ENCODE results near the gene SOCS6.
"Not testable (repeated sequence)": the region's sequence is repeated elsewhere in the genome, so short reads cannot be mapped to it uniquely, and the experiment has no call there.

Gene SOCS6

GRCh38 chr18:70358105-70358406 lies 69.2 kb downstream of the SOCS6 start:
- not testable (repeated sequence) for H3K36me3 ChIP-seq (ENCODE audit: control insufficient read depth, insufficient read depth, low read length); H3K27me3 ChIP-seq (ENCODE audit: control insufficient read depth, insufficient read depth, low read length); H3K27ac ChIP-seq (ENCODE audit: low read depth, low read length); H3K9ac ChIP-seq (ENCODE audit: low read length); H3K4me1 ChIP-seq (ENCODE audit: control insufficient read depth, insufficient read depth, low read length); H3K4me3 ChIP-seq (ENCODE audit: low read length)

- Histone ChIP-seq H3K9ac (ENCODE audit: low read length) (no peak overlapping the region), H3K4me1 (ENCODE audit: control insufficient read depth, insufficient read depth, low read length) (no peaks in the 10 kb centered on the region), H3K36me3 (ENCODE audit: control insufficient read depth, insufficient read depth, low read length) (no peaks in the 10 kb centered on the region), H3K27ac (ENCODE audit: low read depth, low read length) (no peak overlapping the region), H3K4me3 (ENCODE audit: low read length) (no peak overlapping the region), H3K27me3 (ENCODE audit: control insufficient read depth, insufficient read depth, low read length) (no peaks in the 10 kb centered on the region)
These were observed 70.2 kb downstream of the SOCS6 start for GRCh38 chr18:70359071-70359470.

- Histone ChIP-seq H3K4me3 (ENCODE audit: low read length) (no peak overlapping the region), H3K27ac (ENCODE audit: low read depth, low read length) (no peak overlapping the region), H3K9ac (ENCODE audit: low read length) (no peak overlapping the region), H3K4me1 (ENCODE audit: control insufficient read depth, insufficient read depth, low read length) (no peaks in the 10 kb centered on the region), H3K27me3 (ENCODE audit: control insufficient read depth, insufficient read depth, low read length) (no peaks in the 10 kb centered on the region), H3K36me3 (ENCODE audit: control insufficient read depth, insufficient read depth, low read length) (no peaks in the 10 kb centered on the region)
These were observed 73.4 kb downstream of the SOCS6 start for GRCh38 chr18:70362258-70362657.

- Histone ChIP-seq H3K36me3 (ENCODE audit: control insufficient read depth, insufficient read depth, low read length) (no peaks in the 10 kb centered on the region), H3K4me1 (ENCODE audit: control insufficient read depth, insufficient read depth, low read length) (no peaks in the 10 kb centered on the region), H3K27ac (ENCODE audit: low read depth, low read length) (no peak overlapping the region), H3K9ac (ENCODE audit: low read length) (no peak overlapping the region), H3K27me3 (ENCODE audit: control insufficient read depth, insufficient read depth, low read length) (no peaks in the 10 kb centered on the region), H3K4me3 (ENCODE audit: low read length) (no peak overlapping the region)
These were observed 75.0 kb downstream of the SOCS6 start for GRCh38 chr18:70363861-70364260.

- H3K4me3 ChIP-seq (ENCODE audit: low read length), result no peak overlapping the region
- no peak overlapping the region for H3K27ac ChIP-seq (ENCODE audit: low read depth, low read length)
- H3K36me3 ChIP-seq (ENCODE audit: control insufficient read depth, insufficient read depth, low read length), result no peaks in the 10 kb centered on the region
- H3K4me1 ChIP-seq (ENCODE audit: control insufficient read depth, insufficient read depth, low read length), result no peaks in the 10 kb centered on the region
- no peaks in the 10 kb centered on the region for H3K27me3 ChIP-seq (ENCODE audit: control insufficient read depth, insufficient read depth, low read length)
- no peak overlapping the region for H3K9ac ChIP-seq (ENCODE audit: low read length)
These were observed 76.5 kb downstream of the SOCS6 start for GRCh38 chr18:70365361-70365760.

GRCh38 chr18:70366174-70366573 lies 77.3 kb downstream of the SOCS6 start:
- H3K36me3 ChIP-seq (ENCODE audit: control insufficient read depth, insufficient read depth, low read length), result no peaks in the 10 kb centered on the region
- H3K27me3 ChIP-seq (ENCODE audit: control insufficient read depth, insufficient read depth, low read length), result no peaks in the 10 kb centered on the region
- H3K27ac ChIP-seq (ENCODE audit: low read depth, low read length), result no peak overlapping the region

GRCh38 chr18:70366670-70367069 lies 77.8 kb downstream of the SOCS6 start:
- Histone ChIP-seq H3K27me3 (ENCODE audit: control insufficient read depth, insufficient read depth, low read length) (no peaks in the 10 kb centered on the region), H3K9ac (ENCODE audit: low read length) (no peak overlapping the region), H3K4me3 (ENCODE audit: low read length) (no peak overlapping the region)

More at GRCh38 chr18:70366174-70366573, 77.3 kb downstream of the SOCS6 start:
- H3K4me3 ChIP-seq (ENCODE audit: low read length), result no peak overlapping the region
- no peak overlapping the region for H3K9ac ChIP-seq (ENCODE audit: low read length)
- no peaks in the 10 kb centered on the region for H3K4me1 ChIP-seq (ENCODE audit: control insufficient read depth, insufficient read depth, low read length)

GRCh38 chr18:70367344-70367743 lies 78.5 kb downstream of the SOCS6 start:
- not testable (repeated sequence) for H3K9ac ChIP-seq (ENCODE audit: low read length)

More at GRCh38 chr18:70366670-70367069, 77.8 kb downstream of the SOCS6 start:
- H3K4me1 ChIP-seq (ENCODE audit: control insufficient read depth, insufficient read depth, low read length), result no peaks in the 10 kb centered on the region
- H3K36me3 ChIP-seq (ENCODE audit: control insufficient read depth, insufficient read depth, low read length), result no peaks in the 10 kb centered on the region
- H3K27ac ChIP-seq (ENCODE audit: low read depth, low read length), result no peak overlapping the region

GRCh38 chr18:70368903-70369302 lies 80.1 kb downstream of the SOCS6 start:
- H3K27me3 ChIP-seq (ENCODE audit: control insufficient read depth, insufficient read depth, low read length), result no peaks in the 10 kb centered on the region
- no peak overlapping the region for H3K4me3 ChIP-seq (ENCODE audit: low read length)
- H3K4me1 ChIP-seq (ENCODE audit: control insufficient read depth, insufficient read depth, low read length), result no peaks in the 10 kb centered on the region
- H3K9ac ChIP-seq (ENCODE audit: low read length), result no peak overlapping the region
- no peaks in the 10 kb centered on the region for H3K36me3 ChIP-seq (ENCODE audit: control insufficient read depth, insufficient read depth, low read length)
- H3K27ac ChIP-seq (ENCODE audit: low read depth, low read length), result no peak overlapping the region

More at GRCh38 chr18:70367344-70367743, 78.5 kb downstream of the SOCS6 start:
- not testable (repeated sequence) for H3K36me3 ChIP-seq (ENCODE audit: control insufficient read depth, insufficient read depth, low read length); H3K27me3 ChIP-seq (ENCODE audit: control insufficient read depth, insufficient read depth, low read length); H3K4me1 ChIP-seq (ENCODE audit: control insufficient read depth, insufficient read depth, low read length); H3K4me3 ChIP-seq (ENCODE audit: low read length); H3K27ac ChIP-seq (ENCODE audit: low read depth, low read length)

GRCh38 chr18:70370762-70371733 lies 82.2 kb downstream of the SOCS6 start:
- H3K27ac ChIP-seq (ENCODE audit: low read depth, low read length), result no peak overlapping the region
- no peaks in the 10 kb centered on the region for H3K36me3 ChIP-seq (ENCODE audit: control insufficient read depth, insufficient read depth, low read length)
- no peak overlapping the region for H3K9ac ChIP-seq (ENCODE audit: low read length)
- no peaks in the 10 kb centered on the region for H3K27me3 ChIP-seq (ENCODE audit: control insufficient read depth, insufficient read depth, low read length)
- H3K4me3 ChIP-seq (ENCODE audit: low read length), result no peak overlapping the region
- H3K4me1 ChIP-seq (ENCODE audit: control insufficient read depth, insufficient read depth, low read length), result no peaks in the 10 kb centered on the region

GRCh38 chr18:70371908-70372307 lies 83.1 kb downstream of the SOCS6 start:
- Histone ChIP-seq H3K9ac (ENCODE audit: low read length) (no peak overlapping the region), H3K27ac (ENCODE audit: low read depth, low read length) (no peak overlapping the region), H3K36me3 (ENCODE audit: control insufficient read depth, insufficient read depth, low read length) (no peaks in the 10 kb centered on the region), H3K27me3 (ENCODE audit: control insufficient read depth, insufficient read depth, low read length) (no peaks in the 10 kb centered on the region), H3K4me1 (ENCODE audit: control insufficient read depth, insufficient read depth, low read length) (no peaks in the 10 kb centered on the region), H3K4me3 (ENCODE audit: low read length) (no peak overlapping the region)

GRCh38 chr18:70372450-70373041 lies 83.7 kb downstream of the SOCS6 start:
- no peak overlapping the region for H3K9ac ChIP-seq (ENCODE audit: low read length)
- H3K4me3 ChIP-seq (ENCODE audit: low read length), result no peak overlapping the region
- no peak overlapping the region for H3K27ac ChIP-seq (ENCODE audit: low read depth, low read length)
- no peaks in the 10 kb centered on the region for H3K27me3 ChIP-seq (ENCODE audit: control insufficient read depth, insufficient read depth, low read length)
- H3K4me1 ChIP-seq (ENCODE audit: control insufficient read depth, insufficient read depth, low read length), result no peaks in the 10 kb centered on the region
- H3K36me3 ChIP-seq (ENCODE audit: control insufficient read depth, insufficient read depth, low read length), result no peaks in the 10 kb centered on the region
